Measurements from ENCODE around the gene NCCRP1. TPM values are rescaled to one million over a fixed set of nuclear protein-coding genes. Genes with fewer than 3 reads are reported as not detected.
A peak's percentile ranks its signal among the peaks of the same experiment; 100 is the strongest.
"Not testable (repeated sequence)": the region's sequence is repeated elsewhere in the genome, so short reads cannot be mapped to it uniquely, and the experiment has no call there.

Gene NCCRP1
- total RNA-seq, 1 donor from 2014 or later, result 0.61 TPM

GRCh38 chr19:39217094-39217493 is 20.3 kb downstream of the NCCRP1 start:
- no peak for TF ChIP-seq CTCF (IDR thresholded peaks at IDR 0.05; ENCODE audit: partially characterized antibody, unreplicated experiment)
- DNase-seq, result no peak
- Mint-ChIP-seq H3K27me3 (ENCODE audit: unreplicated experiment) (peaks cover 12% of the 10 kb centered on the region), H3K36me3 (ENCODE audit: unreplicated experiment) (peaks cover 6% of the 10 kb centered on the region), H3K27ac (ENCODE audit: unreplicated experiment) (no peak overlapping the region), H3K4me3 (ENCODE audit: unreplicated experiment) (no peak overlapping the region), H3K9me3 (ENCODE audit: unreplicated experiment) (peaks cover 2% of the 10 kb centered on the region), H3K4me1 (ENCODE audit: low read depth, unreplicated experiment) (no peaks in the 10 kb centered on the region)

GRCh38 chr19:39218230-39219007 is 21.7 kb downstream of the NCCRP1 start:
- Mint-ChIP-seq H3K9me3 (ENCODE audit: unreplicated experiment) (peaks cover 4% of the 10 kb centered on the region), H3K27me3 (ENCODE audit: unreplicated experiment) (peaks cover 13% of the 10 kb centered on the region), H3K4me3 (ENCODE audit: unreplicated experiment) (no peak overlapping the region), H3K27ac (ENCODE audit: unreplicated experiment) (no peak overlapping the region), H3K4me1 (ENCODE audit: low read depth, unreplicated experiment) (no peaks in the 10 kb centered on the region), H3K36me3 (ENCODE audit: unreplicated experiment) (peaks cover 6% of the 10 kb centered on the region)
- DNase-seq, result no peak
- TF ChIP-seq CTCF (IDR thresholded peaks at IDR 0.05; ENCODE audit: partially characterized antibody, unreplicated experiment), result no peak

GRCh38 chr19:39219108-39219507 is 22.3 kb downstream of the NCCRP1 start:
- H3K27me3 Mint-ChIP-seq (ENCODE audit: unreplicated experiment), result peaks cover 13% of the 10 kb centered on the region
- not testable (repeated sequence) for H3K4me1 Mint-ChIP-seq (ENCODE audit: low read depth, unreplicated experiment); DNase-seq; H3K9me3 Mint-ChIP-seq (ENCODE audit: unreplicated experiment); H3K4me3 Mint-ChIP-seq (ENCODE audit: unreplicated experiment); H3K36me3 Mint-ChIP-seq (ENCODE audit: unreplicated experiment); H3K27ac Mint-ChIP-seq (ENCODE audit: unreplicated experiment)

- no peak for DNase-seq
- peaks cover 16% of the 10 kb centered on the region for H3K27me3 Mint-ChIP-seq (ENCODE audit: unreplicated experiment)
- no peaks in the 10 kb centered on the region for H3K4me1 Mint-ChIP-seq (ENCODE audit: low read depth, unreplicated experiment)
- no peak overlapping the region for H3K4me3 Mint-ChIP-seq (ENCODE audit: unreplicated experiment)
- H3K27ac Mint-ChIP-seq (ENCODE audit: unreplicated experiment), result no peak overlapping the region
- no peaks in the 10 kb centered on the region for H3K36me3 Mint-ChIP-seq (ENCODE audit: unreplicated experiment)
- no peak for TF ChIP-seq CTCF (IDR thresholded peaks at IDR 0.05; ENCODE audit: partially characterized antibody, unreplicated experiment)
- H3K9me3 Mint-ChIP-seq (ENCODE audit: unreplicated experiment), result peaks cover 4% of the 10 kb centered on the region
These were observed 27.0 kb downstream of the NCCRP1 start for GRCh38 chr19:39223703-39224279.

- TF ChIP-seq CTCF (IDR thresholded peaks at IDR 0.05; ENCODE audit: partially characterized antibody, unreplicated experiment), result no peak
- no peak overlapping the region for H3K27ac Mint-ChIP-seq (ENCODE audit: unreplicated experiment)
- no peak for DNase-seq
- H3K4me1 Mint-ChIP-seq (ENCODE audit: low read depth, unreplicated experiment), result no peaks in the 10 kb centered on the region
- no peaks in the 10 kb centered on the region for H3K36me3 Mint-ChIP-seq (ENCODE audit: unreplicated experiment)
- peaks cover 4% of the 10 kb centered on the region for H3K9me3 Mint-ChIP-seq (ENCODE audit: unreplicated experiment)
- H3K27me3 Mint-ChIP-seq (ENCODE audit: unreplicated experiment), result peaks cover 13% of the 10 kb centered on the region
- H3K4me3 Mint-ChIP-seq (ENCODE audit: unreplicated experiment), result peak overlapping the region; percentile 2
These were observed 28.1 kb downstream of the NCCRP1 start for GRCh38 chr19:39224910-39225309.
